GM19238 (cell line): ENCODE data around the gene STARD13.
"Not testable (repeated sequence)": the region's sequence is repeated elsewhere in the genome, so short reads cannot be mapped to it uniquely, and the experiment has no call there.

Experiments
- DNase-seq: peaks from one replicate; pipeline ENCODE4 v3.0.0; 2011; ENCODE audit warnings: low spot score; ENCODE audit not compliant: insufficient read length

STARD13 gene

GRCh38 chr13:33256148-33256840 is 29.3 kb downstream of the STARD13 start:
- DNase-seq = no peak

GRCh38 chr13:33252135-33252534 is 33.4 kb downstream of the STARD13 start:
- no peak for DNase-seq

DNA sequence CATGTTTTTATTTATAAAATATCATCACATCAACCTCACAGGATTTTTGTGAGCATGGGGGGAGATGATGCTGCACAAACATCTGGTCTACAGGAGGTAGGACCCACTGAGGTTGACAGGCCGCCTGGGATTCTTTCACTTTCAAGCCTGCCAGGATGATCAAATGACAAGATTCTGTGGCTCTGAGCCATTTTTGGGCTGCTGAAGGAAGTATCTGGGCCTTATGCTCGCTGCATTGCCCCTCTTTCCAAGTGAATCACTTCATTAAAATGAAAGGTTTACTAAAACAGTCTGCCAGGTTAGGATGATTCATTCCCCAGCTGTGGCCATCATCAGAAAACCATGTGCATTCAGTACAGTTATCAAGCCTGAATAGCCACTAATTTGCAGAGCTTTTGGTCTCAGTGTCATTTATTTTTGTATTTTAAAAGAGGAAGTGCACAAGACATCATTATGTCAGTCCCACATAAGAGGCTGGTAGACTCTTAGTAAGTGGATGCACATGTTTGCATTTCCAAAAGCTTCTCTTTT is 34.4 kb downstream of the STARD13 start:
- DNase-seq = peak; percentile 23

DNA sequence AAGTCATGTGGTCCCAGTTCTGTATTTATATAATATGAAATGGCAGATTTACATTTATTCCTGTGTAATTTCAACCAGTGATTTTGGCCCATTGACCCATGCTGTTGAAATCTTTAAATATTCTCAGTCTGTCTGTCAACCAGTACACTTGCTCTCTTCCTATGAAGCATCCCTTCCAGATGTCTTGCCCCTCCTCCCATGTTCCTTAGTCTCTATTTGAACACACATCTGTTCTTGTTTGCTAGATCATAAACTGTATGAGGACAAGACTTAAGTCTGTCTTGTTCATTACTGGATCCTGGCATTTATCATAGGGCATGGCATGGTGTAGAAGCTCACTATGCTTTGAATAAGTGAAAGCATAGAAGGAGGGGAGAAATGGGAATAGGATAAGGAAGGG is 34.9 kb downstream of the STARD13 start:
- no peak for DNase-seq

- no peak for DNase-seq
Observed at GRCh38 chr13:33249894-33250293, 35.7 kb downstream of the STARD13 start.

GRCh38 chr13:33249066-33249465 is 36.5 kb downstream of the STARD13 start:
- DNase-seq = no peak

DNA sequence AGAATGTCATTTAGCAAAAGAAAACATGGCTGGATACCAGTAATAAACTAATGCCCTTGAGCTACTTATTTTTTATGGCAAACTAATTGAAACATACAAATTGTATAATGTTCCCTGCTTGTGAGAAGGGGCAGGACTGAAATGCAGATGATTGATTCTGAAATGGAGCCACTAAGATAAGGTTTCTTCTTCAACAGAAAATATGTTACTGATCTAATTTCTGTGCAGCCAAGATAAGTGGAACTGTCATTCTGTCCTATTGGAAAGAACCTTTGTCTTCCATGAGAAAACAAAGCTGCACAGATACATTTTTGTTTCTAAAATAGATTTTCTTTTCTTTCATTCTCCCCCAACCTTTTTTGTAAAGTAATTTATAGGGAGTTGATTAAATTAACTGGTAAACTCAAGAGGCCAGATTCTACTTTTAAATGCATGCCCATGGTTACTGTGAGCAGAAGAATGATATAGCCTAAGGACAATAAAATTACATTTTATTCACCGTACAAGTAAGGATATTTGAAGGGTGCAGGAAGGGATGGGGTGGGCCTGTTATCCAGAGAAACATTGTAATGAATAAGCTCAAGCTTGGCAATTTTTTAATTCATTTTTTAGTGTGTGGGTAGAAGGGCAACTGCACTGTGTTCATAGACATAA is 39.9 kb downstream of the STARD13 start:
- no peak for DNase-seq

- no peak for DNase-seq
Observed at GRCh38 chr13:33244907-33245287, 40.7 kb downstream of the STARD13 start.

DNA sequence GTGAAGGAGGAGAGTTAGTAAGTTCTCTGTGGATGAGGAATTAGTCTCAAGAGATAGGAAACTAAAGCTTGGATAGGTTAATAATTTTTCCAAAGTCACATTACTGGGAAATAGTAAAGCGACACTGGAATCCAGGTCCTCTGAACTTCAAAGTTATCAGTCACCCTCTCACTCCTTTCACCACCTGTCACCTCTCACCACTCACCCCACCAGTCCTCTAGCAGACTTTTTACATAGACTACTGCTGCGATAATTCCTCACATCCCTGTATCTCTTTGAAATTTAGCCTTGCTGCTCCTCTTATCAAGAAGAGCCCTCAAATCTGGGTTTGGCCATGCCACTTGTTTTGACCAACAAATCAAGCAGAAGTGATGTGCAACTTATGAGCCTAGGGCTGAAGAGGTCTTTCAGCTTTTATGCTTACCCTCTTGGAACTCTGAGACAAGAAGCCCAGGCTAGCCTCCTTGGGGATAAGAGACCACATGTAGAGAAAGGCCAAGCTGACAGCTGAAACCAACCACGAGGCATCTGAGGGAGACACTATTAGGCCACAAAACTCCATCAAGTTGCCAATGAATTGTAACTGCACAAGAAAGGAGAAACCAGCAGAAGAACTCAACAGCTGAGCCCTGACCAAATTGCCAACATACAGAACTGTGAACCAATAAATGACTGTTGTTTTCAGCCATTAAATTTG is 41.2 kb downstream of the STARD13 start:
- no peak for DNase-seq

DNA sequence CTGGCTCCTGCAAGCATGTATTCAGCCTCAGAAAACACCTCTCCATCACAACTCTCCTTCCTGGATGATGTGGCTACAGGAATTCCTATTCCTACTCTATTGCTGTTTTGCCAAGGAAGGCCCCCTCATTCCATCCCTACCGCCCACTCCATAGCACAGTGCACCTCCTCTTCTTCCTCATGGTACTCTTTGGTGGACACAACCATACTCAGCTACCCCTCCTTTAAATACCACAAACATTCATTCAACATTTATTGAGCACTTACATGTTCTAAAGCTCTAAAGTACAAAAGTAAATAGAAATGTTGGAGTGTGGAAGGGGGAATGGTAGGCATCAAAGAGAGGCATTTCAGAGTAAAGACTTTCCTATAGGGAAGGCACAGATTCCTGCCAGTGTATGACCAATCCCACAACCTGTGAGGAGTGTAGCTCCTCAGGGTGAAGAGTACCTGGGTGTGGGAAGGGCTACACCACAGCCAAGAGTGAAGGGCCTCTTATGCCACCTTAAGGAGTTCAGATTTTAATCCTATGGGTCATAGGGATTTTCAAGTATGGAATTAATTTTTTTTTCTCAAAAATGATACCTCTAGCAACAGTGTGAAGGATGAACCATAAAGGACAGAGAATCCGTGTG is 42.5 kb downstream of the STARD13 start:
- DNase-seq = no peak

DNA sequence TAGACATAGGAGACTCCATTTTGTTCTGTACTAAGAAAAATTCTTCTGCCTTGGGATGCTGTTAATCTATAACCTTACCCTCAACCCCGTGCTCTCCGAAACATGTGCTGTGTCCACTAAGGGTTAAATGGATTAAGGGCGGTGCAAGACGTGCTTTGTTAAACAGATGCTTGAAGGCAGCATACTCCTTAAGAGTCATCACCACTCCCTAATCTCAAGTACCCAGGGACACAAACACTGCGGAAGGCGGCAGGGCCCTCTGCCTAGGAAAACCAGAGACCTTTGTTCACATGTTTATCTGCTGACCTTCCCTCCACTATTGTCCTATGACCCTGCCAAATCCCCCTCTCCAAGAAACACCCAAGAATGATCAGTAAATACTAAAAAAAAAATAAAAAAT is 43.2 kb downstream of the STARD13 start:
- DNase-seq = not testable (repeated sequence)

GRCh38 chr13:33236021-33236420 is 49.5 kb downstream of the STARD13 start:
- no peak for DNase-seq

DNA sequence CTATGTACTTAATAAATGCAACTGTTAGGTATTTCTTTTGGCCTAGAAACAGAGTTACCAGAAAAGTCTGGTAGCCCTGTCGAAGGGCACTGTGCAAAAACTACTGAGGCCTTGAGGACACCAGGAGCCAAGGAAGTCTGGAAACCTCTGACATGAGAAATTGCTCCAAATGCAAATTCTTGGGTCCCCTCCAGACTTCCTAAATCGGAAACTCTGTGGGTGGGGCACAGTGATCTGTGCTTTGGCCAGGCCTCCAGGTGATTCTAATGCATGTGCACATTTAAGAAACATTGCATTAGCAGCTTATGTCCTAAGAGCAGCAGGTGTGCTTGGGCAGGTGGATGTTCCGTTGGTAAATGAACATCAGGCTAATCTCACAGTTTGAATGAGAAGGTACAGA is 50.0 kb downstream of the STARD13 start:
- DNase-seq = no peak

GRCh38 chr13:33235078-33235477 is 50.5 kb downstream of the STARD13 start:
- no peak for DNase-seq

GRCh38 chr13:33233547-33233946 is 52.0 kb downstream of the STARD13 start:
- no peak for DNase-seq

DNA sequence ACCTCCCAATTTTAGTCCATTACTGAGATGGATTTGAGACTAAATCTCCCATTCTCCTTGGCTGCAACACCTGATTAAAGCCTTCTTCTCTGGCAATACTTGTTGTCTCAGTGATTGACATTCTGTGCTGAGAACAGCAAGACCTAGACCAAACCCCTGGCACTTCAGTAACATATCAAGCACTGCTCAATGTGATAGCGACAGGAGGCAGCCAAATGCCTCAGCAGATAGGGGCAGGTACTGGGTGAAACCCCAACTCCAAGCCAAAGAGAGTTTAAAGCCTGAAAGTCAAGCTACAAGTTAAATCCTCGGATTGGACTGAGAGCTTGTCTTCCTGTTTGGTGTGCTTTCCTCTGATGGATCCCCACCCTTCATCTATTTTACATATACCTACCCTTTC is 52.7 kb downstream of the STARD13 start:
- DNase-seq = no peak

DNA sequence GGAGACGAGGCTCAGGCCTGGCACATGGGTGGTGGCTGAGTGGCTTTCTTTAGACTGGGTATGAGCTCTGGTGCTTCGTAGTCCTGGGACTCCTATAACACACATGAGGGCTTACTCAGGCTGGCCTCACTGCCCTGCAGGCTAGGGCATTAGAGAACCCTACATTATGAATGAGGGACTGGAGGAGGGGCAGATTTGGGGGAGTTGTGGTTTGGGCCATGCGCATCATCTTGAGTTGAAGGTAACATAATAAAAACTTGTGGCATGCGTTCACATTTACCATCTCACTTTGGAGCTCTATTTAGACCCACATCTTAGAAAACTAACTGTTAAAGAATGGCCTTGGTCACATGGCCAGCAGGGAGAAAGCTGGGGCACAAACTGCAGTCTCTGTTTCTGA is 54.2 kb downstream of the STARD13 start:
- DNase-seq = no peak

DNA sequence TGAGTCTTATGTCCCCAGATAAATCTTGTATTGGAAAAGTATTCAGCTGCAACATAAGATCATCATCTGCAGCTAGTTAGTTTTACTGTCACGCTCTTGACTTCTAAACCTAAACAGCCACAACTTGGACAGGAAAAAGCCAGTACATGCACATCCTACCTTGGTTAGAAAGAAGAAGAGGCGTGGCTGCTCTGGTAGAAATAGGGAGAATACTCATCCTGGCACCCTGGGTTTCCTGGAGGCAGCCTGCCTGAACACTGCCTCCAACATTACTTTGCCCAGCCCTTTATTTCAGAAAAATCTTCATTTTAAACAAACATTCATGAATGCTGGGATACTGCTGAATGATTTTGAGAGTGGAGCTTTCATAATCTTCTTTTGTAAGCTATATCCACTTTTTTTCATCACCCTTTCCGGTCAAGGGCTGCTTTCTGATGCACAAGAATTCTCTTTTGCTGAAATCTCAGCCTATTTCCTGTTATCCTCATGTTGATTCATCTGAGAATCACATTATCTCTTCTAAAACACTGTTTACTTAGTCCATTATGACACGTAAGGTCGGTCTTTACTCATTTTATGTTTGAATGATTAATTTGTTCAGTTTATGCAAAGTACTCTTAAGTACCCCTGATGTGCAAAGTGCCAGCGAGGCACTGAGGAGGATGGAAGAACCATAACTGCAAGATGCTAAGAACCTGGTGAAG is 55.2 kb downstream of the STARD13 start:
- DNase-seq = no peak

DNA sequence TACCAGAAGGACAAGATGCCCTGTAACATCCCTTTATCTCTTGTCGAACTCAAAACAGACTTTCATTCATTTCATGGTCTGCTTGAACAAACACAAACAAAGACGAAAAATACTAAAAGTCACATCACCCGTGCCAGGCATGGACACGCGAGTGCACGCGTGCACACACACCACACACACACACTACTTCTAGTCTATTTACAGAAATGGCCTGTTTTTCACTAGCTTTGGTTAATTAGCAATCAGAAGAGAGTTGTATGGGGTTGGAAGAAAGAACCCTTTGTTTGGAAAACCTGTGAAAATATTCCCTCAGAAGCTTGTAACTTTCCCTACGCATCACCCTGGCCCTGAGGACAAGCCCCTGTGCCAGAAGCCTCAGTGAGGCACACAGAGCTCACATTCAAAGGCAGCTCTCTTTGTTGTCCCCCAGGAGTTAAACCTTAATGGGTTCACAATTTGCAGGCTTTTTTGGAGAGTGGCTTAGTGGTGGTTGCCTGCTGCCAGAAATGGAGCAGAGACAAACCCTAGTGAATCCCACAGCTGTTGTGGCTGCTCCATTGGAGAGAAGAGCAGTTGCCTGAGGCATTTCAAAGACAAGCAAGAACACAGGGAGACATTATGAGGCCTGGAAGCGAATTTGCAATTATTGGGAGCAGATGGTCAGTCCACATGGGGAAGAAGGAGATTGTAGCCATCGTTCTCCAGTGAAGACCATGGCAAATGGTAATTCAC is 55.9 kb downstream of the STARD13 start:
- no peak for DNase-seq

DNA sequence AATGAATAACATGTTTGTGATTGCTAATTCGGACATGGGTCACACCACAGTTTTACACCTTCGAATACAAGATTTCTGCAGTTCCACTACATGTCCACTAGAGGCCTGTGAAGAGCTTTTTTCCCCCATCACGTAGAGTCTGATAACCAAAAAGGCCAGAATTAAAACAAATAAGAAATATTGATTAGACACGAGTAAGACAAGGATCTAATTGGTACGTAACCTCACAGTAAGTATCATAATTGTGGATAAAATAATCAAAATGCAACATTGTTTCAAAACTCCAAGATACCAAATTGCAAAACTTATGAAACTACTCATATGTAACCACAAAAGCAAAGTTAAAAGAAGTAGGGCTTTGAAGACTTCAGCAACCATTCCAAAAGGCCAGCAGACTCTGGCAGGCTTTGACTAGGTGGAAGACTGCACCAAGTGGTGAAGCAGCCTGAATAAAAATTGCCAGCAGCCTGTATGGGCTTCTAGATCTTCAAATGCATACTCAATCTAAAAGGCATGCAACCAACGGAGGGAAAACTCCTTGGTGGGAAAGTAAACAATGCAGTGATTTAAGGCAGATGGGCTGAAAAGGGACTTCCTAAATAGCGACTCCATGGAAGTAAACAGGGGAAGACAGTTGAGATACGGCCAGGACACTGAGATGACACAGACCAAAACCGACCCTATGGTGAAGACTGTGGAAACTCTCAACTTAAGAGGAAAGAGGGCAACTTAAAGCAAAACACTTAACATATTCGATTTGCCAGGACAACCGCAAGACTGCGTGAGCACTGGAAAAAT is 56.7 kb downstream of the STARD13 start:
- DNase-seq = peak; percentile 27
